ENCODE data around the gene KIF23. TPM values are rescaled to one million over a fixed set of nuclear protein-coding genes. Genes with fewer than 3 reads are reported as not detected.

The KIF23 gene
- total and polyA plus RNA-seq, 2 donors: 2.9 to 31.4 TPM

- Histone ChIP-seq H3K36me3 (ENCODE audit: control insufficient read depth in 2 of 2, insufficient read depth in 2 of 2, low read length in 1 of 2) (no peaks in the 10 kb centered on the region), H3K4me1 (ENCODE audit: control insufficient read depth in 2 of 2, insufficient read depth in 2 of 2, low read length in 2 of 2) (no peaks in the 10 kb centered on the region), H3K27me3 (ENCODE audit: control insufficient read depth in 2 of 2, insufficient read depth in 1 of 2, low read length in 1 of 2) (no peaks in the 10 kb centered on the region), H3K27ac (ENCODE audit: low read depth in 1 of 2, low read length in 1 of 2) (no peak overlapping the region), H3K9me3 (ENCODE audit: control insufficient read depth in 2 of 2, insufficient read depth in 1 of 2, low read length in 1 of 2) (no peaks in the 10 kb centered on the region), H3K4me3 (ENCODE audit: low read length in 2 of 2) (no peak overlapping the region)
- 83% methylated on average over 6 of the region's 6 CpGs for WGBS
- DNase-seq (ENCODE audit: low read depth in 6 of 9, low spot score in 9 of 9): no peak
Measured at GRCh38 chr15:69484837-69485236, 70.7 kb downstream of the KIF23 start.

GRCh38 chr15:69486481-69487110 is 72.4 kb downstream of the KIF23 start:
- H3K36me3 ChIP-seq (ENCODE audit: control insufficient read depth in 2 of 2, insufficient read depth in 2 of 2, low read length in 1 of 2): no peaks in the 10 kb centered on the region
- H3K4me1 ChIP-seq (ENCODE audit: control insufficient read depth in 2 of 2, insufficient read depth in 2 of 2, low read length in 2 of 2): no peaks in the 10 kb centered on the region
- 98% methylated on average over 3 of the region's 3 CpGs for WGBS
- H3K27me3 ChIP-seq (ENCODE audit: control insufficient read depth in 2 of 2, insufficient read depth in 1 of 2, low read length in 1 of 2): no peaks in the 10 kb centered on the region
- H3K9me3 ChIP-seq (ENCODE audit: control insufficient read depth in 2 of 2, insufficient read depth in 1 of 2, low read length in 1 of 2): no peaks in the 10 kb centered on the region
- no peak overlapping the region for H3K27ac ChIP-seq (ENCODE audit: low read depth in 1 of 2, low read length in 1 of 2)
- H3K4me3 ChIP-seq (ENCODE audit: low read length in 2 of 2): no peak overlapping the region
- no peak for DNase-seq (ENCODE audit: low read depth in 6 of 9, low spot score in 9 of 9)

- WGBS: 94% methylated on average over 3 of the region's 3 CpGs
- no peak overlapping the region for H3K4me3 ChIP-seq (ENCODE audit: low read length in 2 of 2)
- no peaks in the 10 kb centered on the region for H3K9me3 ChIP-seq (ENCODE audit: control insufficient read depth in 2 of 2, insufficient read depth in 1 of 2, low read length in 1 of 2)
- DNase-seq (ENCODE audit: low read depth in 6 of 9, low spot score in 9 of 9): no peak
- H3K36me3 ChIP-seq (ENCODE audit: control insufficient read depth in 2 of 2, insufficient read depth in 2 of 2, low read length in 1 of 2): no peaks in the 10 kb centered on the region
- H3K27ac ChIP-seq (ENCODE audit: low read depth in 1 of 2, low read length in 1 of 2): no peak overlapping the region
- H3K27me3 ChIP-seq (ENCODE audit: control insufficient read depth in 2 of 2, insufficient read depth in 1 of 2, low read length in 1 of 2): no peaks in the 10 kb centered on the region
- H3K4me1 ChIP-seq (ENCODE audit: control insufficient read depth in 2 of 2, insufficient read depth in 2 of 2, low read length in 2 of 2): no peaks in the 10 kb centered on the region
Measured at GRCh38 chr15:69489073-69489571, 75.0 kb downstream of the KIF23 start.

GRCh38 chr15:69490356-69491037 is 76.3 kb downstream of the KIF23 start:
- H3K4me1 ChIP-seq (ENCODE audit: control insufficient read depth in 2 of 2, insufficient read depth in 2 of 2, low read length in 2 of 2): no peaks in the 10 kb centered on the region
- H3K36me3 ChIP-seq (ENCODE audit: control insufficient read depth in 2 of 2, insufficient read depth in 2 of 2, low read length in 1 of 2): no peaks in the 10 kb centered on the region
- 86% methylated on average over 11 of the region's 11 CpGs for whole genome bisulfite sequencing
- no peaks in the 10 kb centered on the region for H3K9me3 ChIP-seq (ENCODE audit: control insufficient read depth in 2 of 2, insufficient read depth in 1 of 2, low read length in 1 of 2)
- no peaks in the 10 kb centered on the region for H3K27me3 ChIP-seq (ENCODE audit: control insufficient read depth in 2 of 2, insufficient read depth in 1 of 2, low read length in 1 of 2)
- no peak overlapping the region for H3K4me3 ChIP-seq (ENCODE audit: low read length in 2 of 2)
- no peak for DNase-seq (ENCODE audit: low read depth in 6 of 9, low spot score in 9 of 9)
- H3K27ac ChIP-seq (ENCODE audit: low read depth in 1 of 2, low read length in 1 of 2): no peak overlapping the region

- Histone ChIP-seq H3K27me3 (ENCODE audit: control insufficient read depth in 2 of 2, insufficient read depth in 1 of 2, low read length in 1 of 2) (no peaks in the 10 kb centered on the region), H3K4me1 (ENCODE audit: control insufficient read depth in 2 of 2, insufficient read depth in 2 of 2, low read length in 2 of 2) (no peaks in the 10 kb centered on the region), H3K36me3 (ENCODE audit: control insufficient read depth in 2 of 2, insufficient read depth in 2 of 2, low read length in 1 of 2) (no peaks in the 10 kb centered on the region), H3K4me3 (ENCODE audit: low read length in 2 of 2) (no peak overlapping the region), H3K9me3 (ENCODE audit: control insufficient read depth in 2 of 2, insufficient read depth in 1 of 2, low read length in 1 of 2) (no peaks in the 10 kb centered on the region), H3K27ac (ENCODE audit: low read depth in 1 of 2, low read length in 1 of 2) (no peak overlapping the region)
- WGBS: 86% methylated on average over 3 of the region's 3 CpGs
- no peak for DNase-seq (ENCODE audit: low read depth in 6 of 9, low spot score in 9 of 9)
Measured at GRCh38 chr15:69491038-69491505, 76.9 kb downstream of the KIF23 start.

- 100% methylated on average over 2 of the region's 2 CpGs for WGBS
- no peak overlapping the region for H3K27ac ChIP-seq (ENCODE audit: low read depth in 1 of 2, low read length in 1 of 2)
- no peaks in the 10 kb centered on the region for H3K9me3 ChIP-seq (ENCODE audit: control insufficient read depth in 2 of 2, insufficient read depth in 1 of 2, low read length in 1 of 2)
- H3K36me3 ChIP-seq (ENCODE audit: control insufficient read depth in 2 of 2, insufficient read depth in 2 of 2, low read length in 1 of 2): no peaks in the 10 kb centered on the region
- DNase-seq (ENCODE audit: low read depth in 6 of 9, low spot score in 9 of 9): no peak
- H3K4me3 ChIP-seq (ENCODE audit: low read length in 2 of 2): no peak overlapping the region
- peaks cover 0 to 4% of the 10 kb centered on the region in 2 donors for H3K4me1 ChIP-seq (ENCODE audit: control insufficient read depth in 2 of 2, insufficient read depth in 2 of 2, low read length in 2 of 2)
- H3K27me3 ChIP-seq (ENCODE audit: control insufficient read depth in 2 of 2, insufficient read depth in 1 of 2, low read length in 1 of 2): no peaks in the 10 kb centered on the region
Measured at GRCh38 chr15:69493406-69493805, 79.3 kb downstream of the KIF23 start.

- DNase-seq (ENCODE audit: low read depth in 6 of 9, low spot score in 9 of 9): no peak
- no peaks in the 10 kb centered on the region for H3K36me3 ChIP-seq (ENCODE audit: control insufficient read depth in 2 of 2, insufficient read depth in 2 of 2, low read length in 1 of 2)
- H3K4me3 ChIP-seq (ENCODE audit: low read length in 2 of 2): no peak overlapping the region
- no peaks in the 10 kb centered on the region for H3K27me3 ChIP-seq (ENCODE audit: control insufficient read depth in 2 of 2, insufficient read depth in 1 of 2, low read length in 1 of 2)
- no peak overlapping the region for H3K27ac ChIP-seq (ENCODE audit: low read depth in 1 of 2, low read length in 1 of 2)
- WGBS: 92% methylated on average over 2 of the region's 2 CpGs
- H3K9me3 ChIP-seq (ENCODE audit: control insufficient read depth in 2 of 2, insufficient read depth in 1 of 2, low read length in 1 of 2): no peaks in the 10 kb centered on the region
- H3K4me1 ChIP-seq (ENCODE audit: control insufficient read depth in 2 of 2, insufficient read depth in 2 of 2, low read length in 2 of 2): peaks cover 0 to 7% of the 10 kb centered on the region in 2 donors
Measured at GRCh38 chr15:69496001-69496400, 81.9 kb downstream of the KIF23 start.

- H3K9me3 ChIP-seq (ENCODE audit: control insufficient read depth in 2 of 2, insufficient read depth in 1 of 2, low read length in 1 of 2): no peaks in the 10 kb centered on the region
- no peak overlapping the region for H3K27ac ChIP-seq (ENCODE audit: low read depth in 1 of 2, low read length in 1 of 2)
- no peaks in the 10 kb centered on the region for H3K36me3 ChIP-seq (ENCODE audit: control insufficient read depth in 2 of 2, insufficient read depth in 2 of 2, low read length in 1 of 2)
- peaks cover 0 to 7% of the 10 kb centered on the region in 2 donors for H3K4me1 ChIP-seq (ENCODE audit: control insufficient read depth in 2 of 2, insufficient read depth in 2 of 2, low read length in 2 of 2)
- H3K4me3 ChIP-seq (ENCODE audit: low read length in 2 of 2): no peak overlapping the region
- DNase-seq (ENCODE audit: low read depth in 6 of 9, low spot score in 9 of 9): peak in 1 of 9 donors; percentile 15
- H3K27me3 ChIP-seq (ENCODE audit: control insufficient read depth in 2 of 2, insufficient read depth in 1 of 2, low read length in 1 of 2): no peaks in the 10 kb centered on the region
- WGBS: 93% methylated on average over 1 of the region's 1 CpG
Measured at GRCh38 chr15:69497076-69497475, 82.9 kb downstream of the KIF23 start.

GRCh38 chr15:69497667-69498066 is 83.5 kb downstream of the KIF23 start:
- no peaks in the 10 kb centered on the region for H3K9me3 ChIP-seq (ENCODE audit: control insufficient read depth in 2 of 2, insufficient read depth in 1 of 2, low read length in 1 of 2)
- H3K27ac ChIP-seq (ENCODE audit: low read depth in 1 of 2, low read length in 1 of 2): no peak overlapping the region
- no peaks in the 10 kb centered on the region for H3K27me3 ChIP-seq (ENCODE audit: control insufficient read depth in 2 of 2, insufficient read depth in 1 of 2, low read length in 1 of 2)
- H3K4me1 ChIP-seq (ENCODE audit: control insufficient read depth in 2 of 2, insufficient read depth in 2 of 2, low read length in 2 of 2): peaks cover 0 to 7% of the 10 kb centered on the region in 2 donors
- no peak for DNase-seq (ENCODE audit: low read depth in 6 of 9, low spot score in 9 of 9)
- WGBS: 98% methylated on average over 1 of the region's 1 CpG
- no peak overlapping the region for H3K4me3 ChIP-seq (ENCODE audit: low read length in 2 of 2)
- H3K36me3 ChIP-seq (ENCODE audit: control insufficient read depth in 2 of 2, insufficient read depth in 2 of 2, low read length in 1 of 2): no peaks in the 10 kb centered on the region
